Hematopoietic multipotent progenitor cell treated with erythropoietin and hydrocortisone succinate and interleukin-3 and kit ligand, for 6 days (in vitro differentiated cells): ENCODE measurements around the gene VASP.

Experiments
- DNase-seq: peaks from one replicate; pipeline ENCODE4 v3.0.0-alpha.2; 2015

VASP gene

DNA sequence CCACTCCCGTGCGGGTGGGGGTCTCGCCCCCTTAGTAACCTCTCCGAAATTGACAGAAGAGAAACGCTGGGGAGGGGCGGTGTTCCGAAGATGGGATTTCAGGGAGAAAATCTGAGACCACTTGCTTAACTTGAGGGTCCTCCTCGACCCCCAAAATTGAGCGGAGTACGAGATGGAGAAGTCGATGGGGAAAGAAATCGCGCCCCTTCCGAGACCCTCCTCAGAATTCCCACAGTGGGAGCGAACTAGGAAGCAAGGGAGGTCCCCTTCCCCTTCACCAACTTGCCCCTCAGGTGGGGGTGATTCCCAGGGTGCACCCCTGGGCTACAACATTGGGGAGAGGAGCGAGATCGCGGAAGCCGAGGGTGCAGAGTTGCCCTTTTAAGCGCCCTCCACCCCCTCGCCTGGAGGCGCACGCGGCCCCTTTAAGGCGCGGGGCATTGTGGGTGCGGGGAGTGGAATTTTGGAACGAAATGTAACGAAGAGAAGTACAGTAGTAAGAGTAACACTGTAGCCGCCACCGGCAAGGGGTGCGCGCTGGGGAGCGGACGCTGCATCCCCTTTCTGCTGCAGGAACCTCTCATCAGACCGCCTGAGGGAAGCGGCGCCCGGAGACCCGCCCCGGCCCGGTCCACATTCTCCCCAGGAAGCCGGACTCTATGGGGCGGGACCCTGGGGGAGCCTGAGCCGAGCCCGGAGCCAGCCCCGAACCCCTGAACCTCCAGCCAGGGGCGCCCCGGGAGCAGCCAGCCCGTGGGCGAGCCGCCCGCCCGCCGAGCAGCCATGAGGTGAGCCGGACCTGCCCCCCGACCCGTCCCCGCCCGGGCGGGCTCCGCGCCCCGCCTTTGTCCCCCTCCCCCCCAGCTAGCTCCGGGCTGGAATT, at the start of gene VASP:
VASP (plus strand) TSS at position 491 of the 883 bp plus-strand sequence; CDS start at position 784, 293 bp downstream.
- peak; percentile 96 for DNase-seq

DNA sequence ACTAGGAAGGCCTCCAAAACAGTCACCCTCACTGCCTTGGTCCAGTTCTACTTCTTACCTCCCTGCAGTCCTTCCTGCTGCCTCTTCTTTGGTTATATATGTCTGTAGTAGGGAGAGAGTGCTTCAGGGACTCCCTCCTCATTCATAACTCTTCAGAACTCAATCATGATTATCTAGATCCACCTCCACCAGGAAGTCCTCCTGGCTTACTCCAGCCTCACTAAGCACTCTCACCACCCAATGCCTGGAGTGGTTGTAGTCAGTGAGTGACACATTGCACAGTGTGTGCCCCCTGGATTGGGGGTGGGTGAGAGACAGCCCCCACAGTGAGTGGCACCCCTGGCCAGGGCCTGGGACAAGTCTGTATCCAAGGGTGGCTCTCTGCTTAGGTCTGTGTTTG, 49.5 kb upstream of the VASP start:
- DNase-seq, result no peak

DNA sequence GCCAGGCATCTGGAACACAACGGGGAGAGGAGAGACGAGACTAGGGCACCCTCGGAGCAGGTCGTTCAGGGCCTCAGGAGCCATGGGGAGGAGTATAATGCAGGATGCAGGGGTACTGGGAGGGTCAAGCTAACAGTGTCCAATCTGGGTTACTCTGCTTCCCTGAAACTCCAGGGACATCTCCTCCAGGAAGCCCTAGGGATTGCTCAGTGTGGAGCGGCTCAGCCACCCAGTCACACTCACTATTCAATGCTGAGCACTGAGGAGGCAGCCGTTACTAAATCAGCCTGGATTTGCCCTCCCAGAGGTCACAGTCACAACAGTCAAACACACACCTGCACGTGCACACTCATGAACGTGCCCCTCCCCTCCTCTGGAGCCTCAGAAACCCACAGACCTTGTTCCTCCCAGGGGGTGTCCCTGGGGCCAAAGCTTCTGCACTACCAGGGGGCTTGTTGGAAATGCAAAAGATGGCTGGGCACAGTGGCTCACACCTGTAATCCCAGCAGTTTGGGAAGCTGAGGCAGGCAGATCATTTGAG, 46.4 kb upstream of the VASP start:
- no peak for DNase-seq

DNA sequence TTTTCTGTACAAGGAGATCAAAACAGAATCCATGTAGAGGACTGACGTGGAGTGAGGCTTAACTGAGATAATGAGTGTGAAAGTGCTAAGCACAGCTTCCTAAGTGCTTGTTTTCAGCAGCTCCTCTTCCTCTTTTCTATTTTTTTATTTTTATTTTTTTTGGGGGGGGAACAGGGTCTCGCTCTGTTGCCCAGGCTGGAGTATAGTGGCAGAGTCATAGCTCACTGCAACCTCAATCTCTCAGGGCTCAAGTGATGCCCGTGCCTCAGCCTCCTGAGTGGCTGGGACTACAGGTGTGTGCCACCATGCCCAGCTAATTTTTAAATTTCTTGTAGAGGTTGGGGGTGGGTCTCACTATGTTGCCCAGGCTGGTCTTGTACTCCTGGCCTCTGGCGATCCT, 45.1 kb upstream of the VASP start:
- DNase-seq, result no peak

DNA sequence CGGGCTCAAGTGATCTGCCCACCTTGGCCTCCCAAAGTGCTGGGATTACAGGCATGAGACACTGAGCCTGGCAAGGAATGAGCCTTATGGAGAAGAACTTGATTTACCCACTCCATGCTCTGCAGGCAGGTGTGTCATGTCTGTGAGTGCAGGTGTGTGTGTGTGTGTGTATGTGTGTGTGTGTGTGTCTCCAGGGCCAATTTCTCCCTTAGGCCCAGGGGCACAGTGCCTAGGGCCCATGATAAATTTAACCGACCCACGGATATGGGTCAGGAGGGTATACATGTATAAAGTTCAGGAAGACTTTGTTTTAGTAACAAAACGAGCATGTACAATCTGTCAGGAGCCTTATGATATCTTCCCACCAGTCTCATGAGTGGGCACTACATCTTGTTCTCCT, 44.0 kb upstream of the VASP start:
- no peak for DNase-seq

DNA sequence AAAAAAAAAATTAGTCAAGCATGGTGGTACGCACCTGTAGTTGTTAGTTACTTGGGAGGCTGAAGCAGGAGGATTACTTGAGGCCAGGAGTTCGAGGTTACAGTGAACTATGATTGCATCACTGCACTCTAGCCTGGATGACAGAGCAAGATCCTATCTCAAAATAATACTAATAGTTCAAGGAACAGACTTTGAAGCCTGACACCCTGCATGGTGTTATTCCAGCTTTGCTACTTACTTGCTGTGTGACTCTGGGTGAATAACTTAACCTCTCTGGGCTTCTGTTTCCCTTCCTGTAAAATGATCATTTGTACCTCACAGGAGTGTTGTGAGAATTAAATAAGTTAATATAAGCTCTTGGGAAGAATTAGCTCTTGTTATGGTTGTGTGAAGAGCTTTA, 43.0 kb upstream of the VASP start:
- DNase-seq, result no peak

DNA sequence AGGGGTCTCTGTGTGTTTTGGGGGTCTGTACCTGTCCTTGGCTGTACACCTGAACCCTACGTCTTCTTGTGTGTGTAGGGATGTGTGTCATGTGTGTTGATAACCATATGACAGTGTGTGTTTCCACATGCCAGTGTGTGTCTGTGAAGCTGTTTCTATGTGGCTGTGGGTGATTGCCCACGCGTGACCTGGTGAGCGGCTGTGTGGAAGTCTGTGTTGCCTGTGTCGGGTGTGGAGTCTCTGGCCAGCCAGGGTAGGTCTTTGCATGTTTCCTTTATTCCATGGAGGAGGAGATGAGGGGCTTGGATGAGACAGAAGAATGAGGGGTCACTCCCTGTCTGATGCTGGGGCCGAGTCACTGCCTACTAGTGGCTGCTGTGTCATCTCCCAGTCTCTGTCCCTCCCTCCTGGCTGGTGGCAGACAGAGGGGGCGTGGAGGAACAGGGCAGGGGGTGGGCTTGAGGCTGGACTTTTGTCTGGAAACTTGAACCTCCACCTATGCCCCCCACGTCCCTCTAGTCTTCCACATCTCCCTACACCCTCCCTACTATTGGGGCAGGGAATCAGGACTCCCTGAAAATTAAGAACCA, 42.3 kb upstream of the VASP start:
- no peak for DNase-seq

DNA sequence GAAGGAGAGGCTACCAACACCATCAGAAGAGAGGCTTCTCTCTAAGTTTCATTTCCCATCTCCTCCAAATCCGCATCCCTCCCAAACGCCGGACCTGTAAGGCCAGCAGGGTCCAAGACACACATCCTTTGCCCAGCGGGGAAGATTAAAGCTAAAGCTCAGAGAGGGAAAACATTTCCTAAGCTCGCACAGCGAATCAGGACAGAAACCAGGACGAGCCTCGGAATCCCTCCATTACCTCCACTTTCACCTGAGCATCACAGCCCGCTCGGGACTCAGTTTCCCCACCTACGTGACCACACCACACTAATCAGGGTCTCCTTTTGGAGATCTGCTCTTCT, 40.2 kb upstream of the VASP start:
- no peak for DNase-seq

DNA sequence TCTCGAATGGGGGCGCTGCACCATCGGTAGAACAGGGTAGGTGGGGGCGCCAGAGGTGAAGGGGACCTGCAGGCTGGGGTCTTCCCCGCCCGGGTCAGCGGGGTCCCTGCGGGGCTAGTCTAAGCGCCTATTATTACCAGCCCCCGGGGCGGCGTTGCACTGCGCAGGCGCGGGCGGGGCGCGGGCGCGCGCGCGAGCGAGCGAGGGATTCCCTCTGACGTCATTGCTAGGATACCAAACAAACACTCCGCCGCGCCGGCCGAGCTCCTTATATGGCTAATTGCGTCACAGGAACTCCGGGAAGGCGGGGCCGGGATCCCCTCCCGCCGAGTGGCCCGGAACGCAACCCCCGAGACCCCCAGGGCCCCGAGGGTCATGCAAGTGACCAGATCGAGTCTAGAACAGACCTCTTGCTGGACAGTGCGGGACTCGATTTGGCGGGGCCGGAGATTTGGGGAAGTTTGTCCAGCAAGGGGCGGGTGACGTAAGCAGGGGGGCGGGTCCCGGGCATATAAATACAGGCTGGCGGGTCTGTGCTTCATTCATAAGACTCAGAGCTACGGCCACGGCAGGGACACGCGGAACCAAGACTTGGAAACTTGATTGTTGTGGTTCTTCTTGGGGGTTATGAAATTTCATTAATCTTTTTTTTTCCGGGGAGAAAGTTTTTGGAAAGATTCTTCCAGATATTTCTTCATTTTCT, 39.7 kb upstream of the VASP start, which contains the start of gene FOSB:
FOSB (plus strand) TSS at position 541 of the 703 bp plus-strand sequence. CDS start 591 bp downstream, outside the sequence.
- DNase-seq, result peak; percentile 99

DNA sequence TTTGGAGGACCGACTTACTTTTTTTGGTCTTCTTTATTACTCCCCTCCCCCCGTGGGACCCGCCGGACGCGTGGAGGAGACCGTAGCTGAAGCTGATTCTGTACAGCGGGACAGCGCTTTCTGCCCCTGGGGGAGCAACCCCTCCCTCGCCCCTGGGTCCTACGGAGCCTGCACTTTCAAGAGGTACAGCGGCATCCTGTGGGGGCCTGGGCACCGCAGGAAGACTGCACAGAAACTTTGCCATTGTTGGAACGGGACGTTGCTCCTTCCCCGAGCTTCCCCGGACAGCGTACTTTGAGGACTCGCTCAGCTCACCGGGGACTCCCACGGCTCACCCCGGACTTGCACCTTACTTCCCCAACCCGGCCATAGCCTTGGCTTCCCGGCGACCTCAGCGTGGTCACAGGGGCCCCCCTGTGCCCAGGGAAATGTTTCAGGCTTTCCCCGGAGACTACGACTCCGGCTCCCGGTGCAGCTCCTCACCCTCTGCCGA, 39.1 kb upstream of the VASP start:
- peak; percentile 42 for DNase-seq

DNA sequence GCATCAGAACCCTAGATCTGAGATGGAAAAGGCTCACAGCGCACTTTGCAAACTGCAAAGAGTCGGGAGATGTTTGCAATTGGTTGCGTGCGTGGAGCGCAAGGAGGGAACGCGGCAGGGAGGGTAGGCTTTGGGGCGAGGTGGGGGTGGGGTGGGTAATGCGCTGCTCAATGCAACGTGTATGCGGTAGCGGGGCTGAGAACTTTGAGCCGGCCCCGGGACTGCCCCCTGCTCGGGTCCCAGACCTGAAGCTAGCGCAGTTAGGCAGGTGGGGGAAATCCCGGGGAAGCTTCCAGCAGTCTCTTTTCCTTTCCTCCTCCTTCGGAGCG, 38.5 kb upstream of the VASP start:
- peak; percentile 60 for DNase-seq

DNA sequence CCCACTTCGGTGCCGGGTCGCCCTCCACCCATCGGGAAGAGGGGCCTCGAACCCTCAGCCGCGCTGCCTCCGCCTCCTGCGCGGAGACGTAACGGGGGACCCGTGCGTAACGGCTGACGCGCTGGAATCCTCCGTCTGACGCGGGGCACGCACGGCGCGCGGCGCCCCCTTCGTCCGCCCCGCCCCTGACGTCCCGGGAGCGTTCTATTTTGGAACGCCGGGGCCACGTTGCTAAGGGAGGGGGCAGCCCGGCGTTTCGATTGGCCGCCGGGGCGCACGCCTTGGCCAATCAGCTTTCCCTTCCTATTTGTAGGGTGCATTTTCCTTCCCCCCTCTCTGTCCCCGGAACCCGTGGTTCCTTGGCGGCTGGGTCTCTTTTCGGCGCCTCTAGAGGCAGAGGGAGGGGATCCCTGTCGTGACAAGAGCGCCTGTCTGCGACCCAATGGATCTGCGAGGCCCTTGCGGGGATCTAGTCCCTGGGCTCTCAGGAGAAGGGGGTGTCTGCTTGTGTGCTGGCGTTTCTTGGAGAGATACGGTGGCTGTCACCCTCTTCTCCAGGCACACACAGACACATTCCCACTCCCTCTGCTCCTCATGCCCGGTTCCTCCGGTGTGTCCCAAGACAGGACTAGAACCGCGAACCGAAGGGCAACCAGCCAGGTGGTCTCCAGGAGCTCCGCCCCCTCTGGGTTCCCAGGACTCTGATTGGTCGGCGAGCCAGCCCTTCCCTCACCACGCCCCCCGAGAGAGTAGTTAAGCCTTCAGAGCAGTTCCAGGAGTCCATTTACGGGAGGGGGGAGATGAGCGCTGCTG, 37.9 kb upstream of the VASP start:
- peak; percentile 98 for DNase-seq

DNA sequence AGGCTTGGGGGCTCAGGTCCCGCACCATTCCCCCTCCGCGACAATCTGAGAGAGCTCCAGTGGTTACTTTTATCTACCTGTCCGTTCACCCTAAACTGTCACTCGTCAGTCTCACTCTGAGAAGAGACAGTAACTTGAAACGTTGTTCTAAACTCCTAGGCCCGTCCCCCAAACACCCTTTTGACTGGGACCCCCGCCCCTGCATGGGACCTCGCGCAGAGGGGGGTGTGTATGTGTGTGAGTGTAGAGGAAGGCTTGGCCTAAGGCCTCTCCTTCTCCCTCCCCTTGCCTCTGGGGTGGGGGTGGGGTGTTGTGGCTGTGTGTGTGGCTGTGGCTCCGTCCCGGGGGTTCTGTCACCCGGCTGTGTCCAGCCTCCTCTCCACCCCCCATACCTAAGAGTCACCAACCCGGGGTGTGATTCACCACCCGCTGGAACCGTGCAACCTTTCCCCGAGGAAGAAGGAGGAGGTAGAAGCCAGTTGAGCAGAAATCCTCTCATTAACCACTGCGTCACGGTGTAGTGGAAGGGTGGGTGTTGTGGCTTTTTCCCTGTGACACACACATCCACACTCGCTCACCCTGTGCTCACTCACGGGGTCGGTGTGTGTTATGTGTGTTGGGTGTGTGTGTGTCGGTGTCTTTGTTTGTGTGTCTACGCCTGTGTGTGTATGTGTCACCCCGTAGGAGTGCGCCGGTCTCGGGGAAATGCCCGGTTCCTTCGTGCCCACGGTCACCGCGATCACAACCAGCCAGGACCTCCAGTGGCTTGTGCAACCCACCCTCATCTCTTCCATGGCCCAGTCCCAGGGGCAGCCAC, 37.1 kb upstream of the VASP start:
- no peak for DNase-seq

DNA sequence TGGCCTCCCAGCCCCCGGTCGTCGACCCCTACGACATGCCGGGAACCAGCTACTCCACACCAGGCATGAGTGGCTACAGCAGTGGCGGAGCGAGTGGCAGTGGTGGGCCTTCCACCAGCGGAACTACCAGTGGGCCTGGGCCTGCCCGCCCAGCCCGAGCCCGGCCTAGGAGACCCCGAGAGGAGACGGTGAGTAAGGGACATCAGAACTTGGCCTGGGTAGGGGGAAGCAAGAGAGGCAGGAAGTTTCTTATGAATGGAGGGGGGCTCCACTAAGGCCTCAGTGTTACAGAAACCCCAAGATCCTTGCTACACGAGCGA, 36.6 kb upstream of the VASP start:
- DNase-seq, result no peak

DNA sequence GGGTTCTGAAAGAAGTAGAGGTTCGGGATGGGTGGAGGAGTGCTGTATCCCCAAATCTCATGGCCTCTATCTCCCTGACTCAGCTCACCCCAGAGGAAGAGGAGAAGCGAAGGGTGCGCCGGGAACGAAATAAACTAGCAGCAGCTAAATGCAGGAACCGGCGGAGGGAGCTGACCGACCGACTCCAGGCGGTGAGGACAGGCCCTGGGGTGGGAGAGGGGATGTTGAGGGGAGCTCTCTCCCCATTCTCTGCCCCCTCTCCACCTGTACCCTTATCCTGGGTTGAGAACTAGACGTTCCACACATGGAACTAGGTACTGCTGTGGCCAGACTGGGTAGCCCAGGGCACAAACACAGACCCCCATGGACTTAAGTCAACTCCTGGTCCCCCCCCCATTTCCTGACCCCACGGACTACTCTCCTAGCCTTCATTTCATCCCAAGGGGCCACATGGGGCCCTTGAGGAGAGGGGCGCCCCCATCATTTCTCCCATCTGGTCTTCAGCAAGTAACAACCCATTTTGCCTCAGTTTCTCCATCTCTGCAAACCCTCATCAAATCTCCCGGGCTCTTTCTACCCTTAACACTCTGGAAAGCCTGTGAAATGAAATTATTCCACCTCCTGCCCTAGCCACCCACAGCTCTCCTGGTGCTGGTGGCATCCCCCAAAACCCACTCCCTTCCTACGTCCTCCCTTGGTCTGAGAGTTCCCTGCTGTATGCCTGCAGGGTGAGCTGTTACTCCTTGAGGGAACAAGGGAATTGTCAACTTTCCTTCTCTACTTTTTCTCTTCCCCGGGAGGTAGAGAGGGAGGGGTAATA, 36.0 kb upstream of the VASP start:
- no peak for DNase-seq

DNA sequence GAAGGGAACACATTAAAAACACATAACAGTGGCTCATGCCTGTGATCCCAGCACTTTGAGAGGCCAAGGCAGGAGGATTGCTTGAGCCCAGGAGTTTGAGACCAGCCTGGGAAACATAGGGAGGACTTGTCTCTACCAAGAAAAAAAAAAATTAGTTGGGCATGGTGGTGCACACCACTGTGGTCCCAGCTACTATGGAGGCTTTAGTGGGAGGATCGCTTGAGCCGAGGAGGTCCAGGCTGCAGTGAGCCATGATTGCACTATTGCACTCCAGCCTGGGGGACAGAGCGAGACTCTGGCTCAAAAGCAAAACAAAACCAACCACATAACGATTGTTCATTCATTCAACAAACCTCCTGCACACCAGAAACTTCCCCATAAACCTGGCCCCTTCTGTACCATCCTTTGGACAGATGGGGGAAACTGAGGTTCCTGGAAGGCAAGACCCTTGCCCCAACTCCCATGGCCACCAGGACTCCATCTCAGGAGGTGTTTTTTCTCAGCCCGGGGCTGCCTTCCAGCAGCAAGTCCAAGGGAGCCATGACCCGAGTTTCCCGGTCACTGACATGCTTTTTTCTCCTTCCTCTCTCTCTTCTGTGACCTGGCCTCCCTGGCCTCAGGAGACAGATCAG, 35.2 kb upstream of the VASP start:
- DNase-seq, result no peak

DNA sequence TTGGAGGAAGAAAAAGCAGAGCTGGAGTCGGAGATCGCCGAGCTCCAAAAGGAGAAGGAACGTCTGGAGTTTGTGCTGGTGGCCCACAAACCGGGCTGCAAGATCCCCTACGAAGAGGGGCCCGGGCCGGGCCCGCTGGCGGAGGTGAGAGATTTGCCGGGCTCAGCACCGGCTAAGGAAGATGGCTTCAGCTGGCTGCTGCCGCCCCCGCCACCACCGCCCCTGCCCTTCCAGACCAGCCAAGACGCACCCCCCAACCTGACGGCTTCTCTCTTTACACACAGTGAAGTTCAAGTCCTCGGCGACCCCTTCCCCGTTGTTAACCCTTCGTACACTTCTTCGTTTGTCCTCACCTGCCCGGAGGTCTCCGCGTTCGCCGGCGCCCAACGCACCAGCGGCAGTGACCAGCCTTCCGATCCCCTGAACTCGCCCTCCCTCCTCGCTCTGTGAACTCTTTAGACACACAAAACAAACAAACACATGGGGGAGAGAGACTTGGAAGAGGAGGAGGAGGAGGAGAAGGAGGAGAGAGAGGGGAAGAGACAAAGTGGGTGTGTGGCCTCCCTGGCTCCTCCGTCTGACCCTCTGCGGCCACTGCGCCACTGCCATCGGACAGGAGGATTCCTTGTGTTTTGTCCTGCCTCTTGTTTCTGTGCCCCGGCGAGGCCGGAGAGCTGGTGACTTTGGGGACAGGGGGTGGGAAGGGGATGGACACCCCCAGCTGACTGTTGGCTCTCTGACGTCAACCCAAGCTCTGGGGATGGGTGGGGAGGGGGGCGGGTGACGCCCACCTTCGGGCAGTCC, 34.5 kb upstream of the VASP start:
- no peak for DNase-seq

DNA sequence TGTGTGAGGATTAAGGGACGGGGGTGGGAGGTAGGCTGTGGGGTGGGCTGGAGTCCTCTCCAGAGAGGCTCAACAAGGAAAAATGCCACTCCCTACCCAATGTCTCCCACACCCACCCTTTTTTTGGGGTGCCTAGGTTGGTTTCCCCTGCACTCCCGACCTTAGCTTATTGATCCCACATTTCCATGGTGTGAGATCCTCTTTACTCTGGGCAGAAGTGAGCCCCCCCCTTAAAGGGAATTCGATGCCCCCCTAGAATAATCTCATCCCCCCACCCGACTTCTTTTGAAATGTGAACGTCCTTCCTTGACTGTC, 34.0 kb upstream of the VASP start:
- no peak for DNase-seq

DNA sequence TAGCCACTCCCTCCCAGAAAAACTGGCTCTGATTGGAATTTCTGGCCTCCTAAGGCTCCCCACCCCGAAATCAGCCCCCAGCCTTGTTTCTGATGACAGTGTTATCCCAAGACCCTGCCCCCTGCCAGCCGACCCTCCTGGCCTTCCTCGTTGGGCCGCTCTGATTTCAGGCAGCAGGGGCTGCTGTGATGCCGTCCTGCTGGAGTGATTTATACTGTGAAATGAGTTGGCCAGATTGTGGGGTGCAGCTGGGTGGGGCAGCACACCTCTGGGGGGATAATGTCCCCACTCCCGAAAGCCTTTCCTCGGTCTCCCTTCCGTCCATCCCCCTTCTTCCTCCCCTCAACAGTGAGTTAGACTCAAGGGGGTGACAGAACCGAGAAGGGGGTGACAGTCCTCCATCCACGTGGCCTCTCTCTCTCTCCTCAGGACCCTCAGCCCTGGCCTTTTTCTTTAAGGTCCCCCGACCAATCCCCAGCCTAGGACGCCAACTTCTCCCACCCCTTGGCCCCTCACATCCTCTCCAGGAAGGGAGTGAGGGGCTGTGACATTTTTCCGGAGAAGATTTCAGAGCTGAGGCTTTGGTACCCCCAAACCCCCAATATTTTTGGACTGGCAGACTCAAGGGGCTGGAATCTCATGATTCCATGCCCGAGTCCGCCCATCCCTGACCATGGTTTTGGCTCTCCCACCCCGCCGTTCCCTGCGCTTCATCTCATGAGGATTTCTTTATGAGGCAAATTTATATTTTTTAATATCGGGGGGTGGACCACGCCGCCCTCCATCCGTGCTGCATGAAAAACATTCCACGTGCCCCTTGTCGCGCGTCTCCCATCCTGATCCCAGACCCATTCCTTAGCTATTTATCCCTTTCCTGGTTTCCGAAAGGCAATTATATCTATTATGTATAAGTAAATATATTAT, 33.3 kb upstream of the VASP start:
- DNase-seq, result no peak
